Mesodermal cell (in vitro differentiated cells): ENCODE results near the gene VDAC2.

Source experiments
- H3K27ac ChIP-seq: 2 replicates; pipeline ENCODE4 v1.7.0; 2013; ENCODE audit warnings: mild to moderate bottlenecking, low read depth, low read length, moderate library complexity; ENCODE audit not compliant: severe bottlenecking
- H3K36me3 ChIP-seq: 2 replicates; pipeline ENCODE4 v1.7.1; 2013; ENCODE audit warnings: mild to moderate bottlenecking, low read length, moderate library complexity; ENCODE audit not compliant: control insufficient read depth, insufficient read depth
- H3K4me1 ChIP-seq: one replicate; pipeline ENCODE4 v1.7.1; 2013; ENCODE audit warnings: mild to moderate bottlenecking, low read length; ENCODE audit not compliant: insufficient read depth, control insufficient read depth, poor library complexity, severe bottlenecking
- H3K4me3 ChIP-seq: 2 replicates; pipeline ENCODE4 v1.7.0; 2013; ENCODE audit warnings: low read length, control low read depth, mild to moderate bottlenecking; ENCODE audit not compliant: insufficient read depth, poor library complexity, severe bottlenecking; ENCODE audit errors: extremely low read depth
- H3K9me3 ChIP-seq: 2 replicates; pipeline ENCODE4 v1.7.1; 2013; ENCODE audit warnings: mild to moderate bottlenecking, low read length, moderate library complexity; ENCODE audit not compliant: control insufficient read depth
- WGBS, 2 experiments: methylation state at CpG; one replicate each; pipeline ENCODE4 v1.1.5; 2013; ENCODE audit warnings: missing lambda C conversion rate in 2 of 2; ENCODE audit not compliant: insufficient coverage in 2 of 2; 5-methylcytosine and 5-hydroxymethylcytosine counted together

Gene VDAC2

GRCh38 chr10:75239096-75239790 lies 28.6 kb downstream of the VDAC2 start:
- Histone ChIP-seq H3K4me3 (no peak overlapping the region), H3K4me1 (no peaks in the 10 kb centered on the region), H3K36me3 (no peaks in the 10 kb centered on the region), H3K9me3 (no peaks in the 10 kb centered on the region), H3K27ac (no peak overlapping the region)
- 85 to 94% methylated on average over 5 to 6 of the region's 11 CpGs for WGBS, 2 experiments

- Histone ChIP-seq H3K4me1 (no peaks in the 10 kb centered on the region), H3K9me3 (no peaks in the 10 kb centered on the region), H3K27ac (no peak overlapping the region), H3K4me3 (no peak overlapping the region), H3K36me3 (no peaks in the 10 kb centered on the region)
- WGBS, 2 experiments: 90 to 97% methylated on average over 11 of the region's 12 CpGs
Measured at GRCh38 chr10:75240329-75241076, 29.9 kb downstream of the VDAC2 start.

GRCh38 chr10:75243426-75243825 lies 32.8 kb downstream of the VDAC2 start:
- no peak overlapping the region for H3K27ac ChIP-seq

GRCh38 chr10:75244487-75245353 lies 34.1 kb downstream of the VDAC2 start:
- Histone ChIP-seq H3K4me3 (no peak overlapping the region), H3K9me3 (no peaks in the 10 kb centered on the region), H3K4me1 (no peaks in the 10 kb centered on the region), H3K36me3 (no peaks in the 10 kb centered on the region), H3K27ac (no peak overlapping the region)
- 78 to 96% methylated on average over 4 to 8 of the region's 8 CpGs for WGBS, 2 experiments

More at GRCh38 chr10:75243426-75243825, 32.8 kb downstream of the VDAC2 start:
- WGBS, 2 experiments: 92 to 94% methylated on average over 9 to 10 of the region's 10 CpGs
- no peak overlapping the region for H3K4me3 ChIP-seq
- H3K36me3 ChIP-seq: no peaks in the 10 kb centered on the region
- H3K9me3 ChIP-seq: no peaks in the 10 kb centered on the region
- H3K4me1 ChIP-seq: no peaks in the 10 kb centered on the region

- Histone ChIP-seq H3K4me3 (no peak overlapping the region), H3K9me3 (no peaks in the 10 kb centered on the region), H3K27ac (no peak overlapping the region), H3K36me3 (no peaks in the 10 kb centered on the region), H3K4me1 (no peaks in the 10 kb centered on the region)
- 75 to 81% methylated on average over 8 of the region's 10 CpGs for WGBS, 2 experiments
Measured at GRCh38 chr10:75245354-75246250, 35.0 kb downstream of the VDAC2 start.

GRCh38 chr10:75246506-75246905 lies 35.9 kb downstream of the VDAC2 start:
- H3K36me3 ChIP-seq: no peaks in the 10 kb centered on the region
- WGBS, 2 experiments: 90% methylated on average over 5 of the region's 6 CpGs
- no peaks in the 10 kb centered on the region for H3K4me1 ChIP-seq
- H3K27ac ChIP-seq: no peak overlapping the region
- H3K4me3 ChIP-seq: no peak overlapping the region
- H3K9me3 ChIP-seq: no peaks in the 10 kb centered on the region

- no peak overlapping the region for H3K27ac ChIP-seq
- no peaks in the 10 kb centered on the region for H3K36me3 ChIP-seq
- no peak overlapping the region for H3K4me3 ChIP-seq
- H3K4me1 ChIP-seq: no peaks in the 10 kb centered on the region
- H3K9me3 ChIP-seq: peaks cover 4% of the 10 kb centered on the region
- 81 to 85% methylated on average over 4 to 5 of the region's 5 CpGs for WGBS, 2 experiments
Measured at GRCh38 chr10:75247797-75248196, 37.2 kb downstream of the VDAC2 start.

GRCh38 chr10:75250934-75251333 lies 40.3 kb downstream of the VDAC2 start:
- H3K27ac ChIP-seq: no peak overlapping the region
- no peaks in the 10 kb centered on the region for H3K36me3 ChIP-seq
- H3K4me3 ChIP-seq: no peak overlapping the region
- no peaks in the 10 kb centered on the region for H3K4me1 ChIP-seq
- H3K9me3 ChIP-seq: peaks cover 21% of the 10 kb centered on the region
- WGBS, 2 experiments: 83 to 100% methylated on average over 1 to 2 of the region's 3 CpGs

- no peak overlapping the region for H3K4me3 ChIP-seq
- H3K27ac ChIP-seq: no peak overlapping the region
- no peaks in the 10 kb centered on the region for H3K36me3 ChIP-seq
- WGBS, 2 experiments: no CpG with 5 or more reads among the region's 1 CpG
- no peaks in the 10 kb centered on the region for H3K4me1 ChIP-seq
- H3K9me3 ChIP-seq: peaks cover 21% of the 10 kb centered on the region
Measured at GRCh38 chr10:75253281-75254220, 43.0 kb downstream of the VDAC2 start.
